ENCODE measurements around the gene PRDM16. TPM values are rescaled to one million over a fixed set of nuclear protein-coding genes. Genes with fewer than 3 reads are reported as not detected.
A peak's percentile ranks its signal among the peaks of the same experiment; 100 is the strongest.

PRDM16 gene
- total RNA-seq, 1 experiment from 2014 or later, result not detected

DNA sequence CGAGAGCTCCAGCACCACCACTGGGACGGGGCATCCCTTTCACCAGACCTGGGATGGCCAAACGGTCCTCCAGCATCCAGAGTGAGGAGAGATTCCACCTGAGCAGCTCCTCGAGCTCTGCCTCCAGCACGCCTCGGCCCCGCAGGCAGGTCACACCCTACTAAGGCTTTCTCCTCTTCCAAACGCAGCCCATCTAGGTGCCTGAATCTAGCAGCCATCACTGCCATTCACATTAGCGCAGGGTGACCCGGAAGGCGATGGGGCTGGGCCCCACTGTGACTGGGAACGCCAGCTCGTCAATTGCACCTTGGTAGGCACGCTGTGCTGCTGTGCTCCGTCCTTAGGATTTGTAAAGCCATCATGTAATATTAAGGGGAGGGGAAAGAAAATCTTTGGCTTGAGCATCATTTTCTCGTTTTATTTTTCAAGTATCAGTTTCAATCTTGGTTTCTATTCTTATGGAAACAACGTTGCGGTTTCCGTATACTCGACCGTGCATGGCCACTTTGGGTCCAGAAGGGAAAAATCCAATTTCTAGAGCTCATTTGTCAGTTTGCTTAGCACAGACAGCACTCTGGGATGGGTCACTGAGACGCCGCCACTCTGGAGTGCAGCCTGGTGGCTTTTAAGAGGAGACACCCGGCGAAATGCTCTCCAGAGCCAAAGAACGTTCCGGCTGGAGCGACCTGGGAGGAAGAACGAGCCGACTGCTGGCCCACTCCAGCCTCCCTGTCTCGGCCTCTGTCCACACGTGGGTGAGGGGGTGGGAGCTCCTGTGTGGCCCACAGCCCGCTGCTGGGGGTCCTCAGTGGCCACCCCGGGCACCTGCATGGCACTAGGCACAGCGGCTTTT is 173.6 kb downstream of the PRDM16 start:
- no peak for DNase-seq (ENCODE audit: low read depth)

DNA sequence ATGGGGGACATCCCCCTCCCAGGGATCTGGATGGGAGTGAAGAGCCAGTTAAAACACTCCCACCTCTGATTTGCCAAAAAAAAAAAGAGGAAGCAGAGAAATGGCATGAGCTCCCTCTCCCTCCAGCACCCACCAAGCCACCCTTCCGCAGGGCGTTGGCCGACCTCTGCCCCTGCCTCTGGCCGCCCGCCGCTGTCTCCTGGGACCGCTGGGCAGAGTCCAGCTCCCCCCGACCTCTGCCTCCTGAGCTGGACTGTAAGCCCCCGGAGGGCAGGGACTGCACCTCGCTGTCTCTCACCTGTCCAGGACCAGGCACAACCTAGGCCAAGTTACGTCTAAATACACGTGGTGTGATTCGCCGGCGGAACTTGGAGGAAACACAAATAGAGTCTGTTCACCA is 174.3 kb downstream of the PRDM16 start:
- no peak for DNase-seq (ENCODE audit: low read depth)

DNA sequence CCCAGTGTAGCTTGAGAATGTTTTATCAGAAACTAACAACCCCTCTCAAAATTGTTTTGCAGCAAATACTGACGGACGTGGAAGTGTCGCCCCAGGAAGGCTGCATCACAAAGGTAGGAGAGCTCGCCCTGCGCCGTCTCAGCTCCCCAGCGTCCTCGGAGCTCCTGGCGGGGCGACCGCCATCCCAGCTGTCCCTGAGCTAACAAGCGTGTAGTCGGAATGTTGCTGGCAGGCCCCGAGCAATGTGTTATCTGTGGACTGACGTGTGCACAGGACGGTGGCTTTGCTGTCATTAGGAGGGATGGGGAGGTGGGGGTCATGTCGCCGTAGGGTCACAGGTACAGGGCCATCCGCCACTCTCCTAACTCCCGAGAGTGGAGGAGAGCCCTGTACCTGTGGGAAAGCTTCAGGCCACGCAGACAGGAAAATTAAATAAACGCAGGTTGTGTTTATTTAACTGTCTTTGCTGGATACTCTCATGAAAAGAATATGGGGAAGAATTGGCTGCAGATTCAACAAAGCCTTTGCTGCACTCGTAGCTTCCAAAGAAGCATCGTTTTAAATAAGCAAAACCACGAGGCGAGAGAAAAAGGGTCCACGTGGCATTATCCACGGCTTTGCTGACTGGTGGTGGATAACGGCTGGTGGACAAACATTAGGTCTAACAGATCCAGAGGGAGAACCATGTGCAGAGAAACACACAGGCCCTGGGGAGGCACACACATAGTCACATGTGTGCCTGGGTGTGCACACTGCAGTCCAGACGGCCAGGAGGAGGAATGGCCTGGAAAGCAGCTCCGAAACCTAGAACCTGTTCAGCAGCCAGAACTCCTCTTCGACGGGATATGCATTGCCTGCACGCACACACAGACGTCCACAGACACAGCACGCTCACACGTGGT is 175.3 kb downstream of the PRDM16 start:
- DNase-seq (ENCODE audit: low read depth), result no peak

DNA sequence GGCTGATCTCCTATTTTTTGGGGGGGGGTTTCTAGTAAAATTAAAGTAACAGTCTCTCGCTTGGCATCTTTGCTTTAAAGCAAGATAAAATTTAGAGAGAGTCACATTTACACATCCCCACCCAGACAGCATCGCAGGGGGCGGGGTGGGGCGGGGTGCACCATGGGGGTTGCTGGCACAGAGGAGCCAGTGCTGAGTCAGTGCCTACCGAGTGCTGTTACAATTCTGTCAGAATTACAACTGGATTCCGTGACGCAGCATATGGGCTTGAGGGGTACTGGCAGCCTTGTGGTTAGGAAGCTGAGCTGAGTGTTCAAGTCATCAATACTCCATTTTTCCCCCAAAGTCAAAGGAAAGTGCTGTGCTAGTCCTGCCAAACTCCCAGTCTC is 175.9 kb downstream of the PRDM16 start:
- DNase-seq (ENCODE audit: low read depth), result peak; percentile 14

DNA sequence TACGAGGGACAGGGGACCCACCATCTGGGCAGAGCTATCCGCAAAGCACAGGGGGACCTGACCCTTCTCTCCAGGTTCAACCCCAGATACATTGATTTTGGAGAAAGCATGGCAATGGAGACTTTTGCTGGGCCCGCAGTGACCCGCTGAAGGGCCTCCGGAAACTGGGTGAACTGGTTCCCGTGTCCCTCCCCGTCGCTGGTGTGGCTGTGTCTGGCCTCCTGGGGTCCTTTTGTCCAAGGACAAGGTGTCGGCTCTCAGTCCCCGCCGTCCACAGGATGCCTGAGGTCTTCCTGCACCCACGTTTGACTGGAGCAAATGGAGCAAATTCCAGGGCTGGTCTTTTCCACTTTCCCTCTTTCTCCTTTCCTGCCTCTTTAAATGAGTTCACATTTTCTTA is 176.3 kb downstream of the PRDM16 start:
- DNase-seq (ENCODE audit: low read depth), result no peak

DNA sequence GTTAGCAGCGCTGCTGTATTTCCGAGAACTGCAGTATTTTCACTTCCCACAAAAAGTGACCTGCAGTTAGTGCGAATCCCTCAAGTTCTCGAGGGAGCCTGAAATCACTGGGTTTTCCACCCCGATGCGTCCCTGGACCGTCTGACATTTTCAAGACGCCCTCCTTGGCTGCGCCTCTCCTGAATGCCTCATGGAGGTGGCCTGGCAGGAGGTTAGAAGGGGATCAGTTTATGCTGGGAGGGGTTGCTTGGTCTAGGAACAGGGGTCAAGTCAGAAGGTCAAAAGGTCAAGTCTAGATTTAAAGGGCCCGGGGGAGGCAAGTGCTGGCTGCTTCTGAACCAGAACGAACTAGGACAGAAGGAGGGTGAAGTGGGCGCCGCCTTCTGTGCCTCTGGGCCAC is 176.8 kb downstream of the PRDM16 start:
- DNase-seq (ENCODE audit: low read depth), result no peak

DNA sequence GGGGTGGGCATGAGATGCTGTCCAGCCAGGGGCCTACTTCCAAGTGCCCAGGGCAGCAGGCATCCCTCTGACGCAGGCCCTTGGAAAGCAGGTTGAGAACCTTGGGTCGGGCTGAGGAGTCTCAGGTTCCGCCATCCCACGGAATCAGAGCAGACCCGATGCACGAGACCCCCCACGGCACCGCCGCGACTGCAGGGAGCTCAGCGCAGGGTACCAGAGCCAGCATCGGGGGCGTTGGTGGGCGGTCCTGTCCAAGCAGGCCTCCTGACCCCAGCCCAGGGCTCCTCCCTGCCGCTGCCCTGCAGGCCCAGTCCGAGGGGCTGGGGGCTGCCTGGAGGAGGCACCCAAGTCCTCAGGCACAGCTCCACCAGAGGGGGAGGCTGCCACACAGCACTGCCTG is 177.2 kb downstream of the PRDM16 start:
- DNase-seq (ENCODE audit: low read depth), result no peak

DNA sequence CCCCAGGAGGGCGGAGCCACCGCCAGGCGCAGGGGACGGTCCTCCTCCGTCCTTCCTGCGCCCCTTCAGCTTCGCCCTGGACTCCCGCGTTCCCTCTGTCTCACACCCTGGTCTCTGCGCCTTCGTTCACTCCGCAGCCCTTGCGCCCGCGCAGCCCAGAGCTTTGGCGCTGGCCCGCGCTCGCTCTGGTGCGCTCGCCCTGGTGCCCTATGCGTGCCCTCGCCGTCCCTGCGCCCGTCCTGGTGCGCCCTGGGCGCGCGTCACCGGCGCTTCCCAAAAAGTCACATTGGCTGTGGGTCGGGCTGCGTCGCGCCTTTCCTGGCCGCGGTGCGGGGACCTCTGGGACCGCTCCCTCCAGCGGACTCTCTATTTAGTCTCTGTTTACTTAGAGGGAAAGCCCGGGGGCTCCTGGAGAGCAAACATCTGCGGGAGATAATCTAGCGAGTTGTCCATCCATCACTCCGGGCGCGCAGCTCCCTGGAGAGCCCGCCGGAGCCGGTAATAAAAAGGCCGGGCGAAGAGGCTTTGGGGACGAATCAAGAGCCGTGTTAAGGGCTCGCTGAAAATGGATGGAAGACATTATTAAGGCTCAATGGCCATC is 178.6 kb downstream of the PRDM16 start:
- DNase-seq (ENCODE audit: low read depth), result no peak

DNA sequence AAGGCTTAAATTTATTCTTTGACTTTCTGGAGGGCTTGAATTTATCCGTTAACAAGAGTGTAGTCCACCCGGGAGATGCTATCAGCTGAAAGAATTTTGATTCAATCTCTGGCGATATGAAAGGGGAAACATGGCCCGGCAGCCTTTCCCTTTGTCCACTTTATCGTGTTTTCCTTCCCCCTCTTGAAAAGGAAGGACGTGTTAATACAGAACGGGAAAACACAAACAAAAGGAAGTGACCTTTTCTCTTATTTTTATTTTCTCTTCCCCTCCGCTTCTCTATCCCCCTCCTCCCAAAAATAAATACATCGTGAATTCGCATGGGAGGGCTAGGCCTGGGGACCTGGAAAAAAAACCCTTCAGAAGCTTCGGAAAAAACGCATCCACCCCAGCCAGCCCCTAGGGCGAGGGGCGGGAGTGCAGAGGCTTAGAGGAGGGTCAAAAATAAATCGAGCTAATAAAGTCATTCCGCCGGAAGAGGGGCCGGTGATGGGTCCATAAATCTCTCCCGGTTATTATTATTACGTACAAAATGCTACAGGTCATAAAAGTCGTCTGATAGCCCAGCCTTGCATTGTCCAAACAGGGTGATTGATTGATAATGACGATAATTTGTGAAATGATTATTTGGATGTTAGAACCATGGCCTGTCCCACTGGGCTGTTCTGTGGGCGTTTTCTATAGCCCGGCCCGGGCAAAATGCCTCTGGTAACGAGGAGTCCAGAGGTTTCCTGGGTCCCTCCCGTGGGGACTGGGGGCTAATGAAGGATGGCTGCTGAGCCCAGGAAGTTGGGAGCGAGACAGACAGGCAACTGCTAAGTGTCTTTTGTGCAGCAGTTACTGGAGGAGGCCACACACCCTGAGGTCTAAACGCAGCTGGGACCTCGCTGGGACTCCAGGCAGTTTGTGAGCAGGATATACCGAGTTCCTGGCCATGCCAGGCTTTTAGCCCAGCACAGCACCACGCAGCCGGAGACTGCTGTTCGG is 179.4 kb downstream of the PRDM16 start:
- DNase-seq (ENCODE audit: low read depth), result no peak

DNA sequence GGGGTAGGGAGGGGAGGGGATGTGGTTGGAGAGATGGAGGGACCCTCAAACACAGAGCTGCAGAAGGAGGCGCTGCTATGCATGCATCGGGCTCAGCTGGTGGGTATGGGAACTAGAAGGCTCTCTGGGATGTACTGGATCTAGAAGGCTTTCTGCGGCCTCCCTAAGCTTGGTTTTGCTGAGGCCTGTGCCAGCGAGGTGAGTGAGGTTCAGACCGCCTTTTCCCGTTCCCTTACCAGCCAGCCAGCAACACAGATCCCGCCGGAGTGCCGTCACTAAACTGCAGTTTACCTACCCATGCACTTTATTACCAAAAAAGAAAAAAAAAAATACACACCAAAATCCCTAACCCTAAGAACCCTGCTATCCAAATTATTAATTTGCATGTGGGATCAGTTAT is 180.2 kb downstream of the PRDM16 start:
- DNase-seq (ENCODE audit: low read depth), result no peak

DNA sequence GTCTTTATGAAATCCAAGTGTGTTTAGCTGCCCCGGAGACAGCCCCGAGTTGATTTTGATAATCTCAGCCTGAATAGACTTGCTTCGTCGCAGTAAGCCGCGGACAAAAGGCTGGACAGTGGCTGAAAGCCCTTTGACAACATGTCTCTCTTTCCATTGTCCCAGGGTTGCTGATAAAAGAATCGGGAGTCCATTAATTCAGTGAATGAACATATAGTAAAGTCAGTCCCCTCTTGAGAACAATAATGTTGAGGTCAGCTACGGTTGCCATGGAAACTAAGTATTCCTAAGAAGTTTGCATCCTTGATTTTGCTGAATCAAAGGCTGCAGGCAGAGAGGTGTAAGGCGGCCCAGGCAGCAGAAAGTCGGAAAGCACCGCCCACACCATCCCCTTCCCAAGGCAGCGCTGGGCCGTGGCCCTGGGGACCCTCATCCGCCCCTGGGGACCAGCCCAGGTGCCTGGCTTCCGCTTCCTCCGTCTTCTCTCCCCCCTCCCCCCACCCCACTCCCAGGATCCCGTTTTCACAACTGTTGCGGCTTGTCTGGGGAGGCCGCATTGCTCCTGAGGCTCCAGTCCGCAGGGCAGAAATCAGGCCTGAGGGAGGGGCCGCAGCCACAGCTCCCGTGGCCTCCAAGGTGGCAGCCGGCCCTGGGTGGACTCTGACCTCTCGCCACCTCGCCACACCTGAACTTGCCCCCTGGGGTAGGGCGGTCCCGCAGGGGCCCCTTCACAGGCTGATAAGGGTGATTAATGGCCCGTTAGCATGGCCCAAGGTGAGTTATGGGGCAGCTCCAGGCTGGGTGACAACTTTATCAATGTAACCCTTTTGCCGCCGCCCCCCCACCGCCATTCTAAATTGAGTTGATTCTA is 180.9 kb downstream of the PRDM16 start:
- no peak for DNase-seq (ENCODE audit: low read depth)

DNA sequence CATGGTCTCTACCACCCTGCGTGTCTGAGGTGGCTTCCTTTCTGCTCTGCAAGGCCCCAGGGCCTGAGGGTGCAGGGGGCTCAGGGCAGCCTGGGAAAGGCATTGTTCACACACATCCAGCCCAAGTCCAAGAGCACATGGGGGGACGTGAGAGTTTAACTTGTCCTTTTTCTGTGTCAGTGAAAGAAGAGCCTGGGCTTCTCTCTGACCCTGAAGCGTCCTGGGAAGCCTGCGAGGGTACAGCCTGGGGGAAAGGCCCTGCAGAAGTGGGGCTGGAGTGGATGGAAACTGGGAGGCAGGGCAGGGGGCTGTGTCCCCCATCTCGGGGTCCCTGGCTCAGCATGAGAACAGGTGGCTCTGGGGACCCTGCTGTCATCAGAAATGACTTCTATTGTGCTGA is 181.6 kb downstream of the PRDM16 start:
- DNase-seq (ENCODE audit: low read depth), result no peak

DNA sequence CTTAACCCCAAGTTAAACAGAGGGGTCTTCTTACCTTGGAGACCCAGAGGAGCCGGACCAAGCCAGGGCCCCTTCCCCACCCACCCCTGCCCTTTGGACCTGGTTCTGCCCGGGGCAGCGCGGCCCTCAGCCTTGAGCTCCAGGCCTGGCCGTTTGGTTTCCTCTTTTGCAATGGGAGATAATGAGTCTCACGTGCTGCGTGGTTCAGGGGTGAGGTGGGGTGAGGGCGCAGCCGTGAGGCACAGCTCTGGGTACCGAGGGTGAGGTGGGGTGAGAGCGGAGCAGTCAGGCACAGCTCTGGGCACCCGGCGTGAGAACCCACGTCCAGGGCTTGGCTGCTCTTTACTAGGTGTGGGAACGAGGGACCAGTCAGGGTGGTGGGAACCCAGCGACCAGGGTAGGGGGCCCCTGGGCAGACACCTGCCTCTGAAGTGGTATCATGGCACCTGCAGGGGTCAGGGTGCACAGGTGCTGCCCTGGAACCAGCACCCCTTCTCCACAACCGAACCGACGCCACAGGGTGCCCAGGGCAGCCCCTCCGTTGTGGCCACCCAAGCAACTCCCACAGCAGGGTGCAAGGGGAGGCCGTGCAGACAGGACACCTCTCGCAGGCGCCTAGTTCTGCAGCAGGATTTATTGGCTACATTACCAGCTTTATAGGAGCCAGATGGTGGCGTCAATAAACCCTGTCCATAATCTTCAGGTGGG is 182.2 kb downstream of the PRDM16 start:
- DNase-seq (ENCODE audit: low read depth), result no peak

DNA sequence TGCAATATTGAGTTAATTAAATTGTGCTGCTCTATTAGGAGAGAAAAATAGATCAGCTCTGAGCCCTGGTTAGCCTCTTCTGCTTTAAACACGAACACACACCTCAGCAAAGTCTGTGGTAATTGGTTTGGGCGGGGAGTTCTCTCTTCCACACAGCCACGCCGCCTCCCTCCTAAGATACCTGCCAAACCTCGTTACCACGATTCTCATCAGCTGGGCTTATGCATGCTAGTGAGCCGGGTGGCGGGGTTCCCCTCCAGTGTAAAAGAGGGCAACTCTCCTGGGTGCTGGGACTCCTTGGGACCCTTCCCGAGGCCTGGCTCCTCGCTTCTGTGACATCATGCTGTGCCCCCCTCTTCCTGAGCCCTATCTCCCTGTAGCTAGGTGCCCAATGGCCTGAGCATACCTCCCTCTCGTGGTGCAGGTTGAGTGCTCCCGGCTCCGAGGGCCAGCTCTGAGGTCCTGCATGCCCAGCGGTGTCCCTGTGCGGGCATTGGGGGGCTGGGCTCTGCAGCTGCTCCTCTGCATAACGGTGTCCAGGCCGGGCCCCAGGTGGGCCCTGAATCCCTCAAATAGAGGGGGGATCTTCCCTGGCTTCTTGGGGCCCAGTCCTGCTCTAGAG is 182.9 kb downstream of the PRDM16 start:
- no peak for DNase-seq (ENCODE audit: low read depth)

DNA sequence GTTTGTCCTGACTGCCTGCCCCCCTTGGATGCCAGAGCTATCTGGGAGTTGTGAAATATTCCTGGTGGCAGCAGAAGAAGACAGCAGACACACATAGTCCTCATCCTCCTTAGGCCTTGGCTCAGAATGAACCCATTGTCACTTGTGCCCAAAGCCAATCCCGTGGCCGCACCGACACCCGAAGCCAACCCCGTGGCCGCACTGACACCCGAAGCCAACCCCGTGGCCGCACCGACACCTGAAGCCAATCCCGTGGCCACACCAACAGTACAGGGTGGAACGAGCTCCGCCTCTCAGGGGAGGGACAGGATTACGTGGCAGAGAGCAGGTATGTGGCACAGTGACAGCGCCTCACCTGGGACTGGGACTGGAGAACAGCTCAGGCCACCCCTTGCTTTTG is 186.7 kb downstream of the PRDM16 start:
- no peak for DNase-seq (ENCODE audit: low read depth)

DNA sequence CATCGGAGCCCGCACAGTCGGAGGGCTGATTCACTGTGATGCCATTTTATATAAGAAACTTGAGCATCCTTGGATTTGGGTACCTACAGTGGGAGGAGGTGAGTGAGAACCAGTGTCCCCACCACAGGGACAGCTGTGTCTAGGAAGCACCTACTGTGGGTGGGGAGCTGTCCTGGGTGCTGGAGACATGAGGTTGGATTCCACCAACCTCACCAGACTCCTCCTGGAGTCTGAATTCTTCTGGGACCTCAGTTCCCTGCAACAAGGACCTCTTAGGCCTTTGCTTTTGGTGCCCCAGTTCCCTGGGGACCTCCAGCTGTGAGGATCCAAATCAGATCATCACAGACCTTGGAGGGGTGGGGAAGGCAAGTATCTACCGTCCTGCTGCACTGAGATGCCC is 188.8 kb downstream of the PRDM16 start:
- DNase-seq (ENCODE audit: low read depth), result no peak

DNA sequence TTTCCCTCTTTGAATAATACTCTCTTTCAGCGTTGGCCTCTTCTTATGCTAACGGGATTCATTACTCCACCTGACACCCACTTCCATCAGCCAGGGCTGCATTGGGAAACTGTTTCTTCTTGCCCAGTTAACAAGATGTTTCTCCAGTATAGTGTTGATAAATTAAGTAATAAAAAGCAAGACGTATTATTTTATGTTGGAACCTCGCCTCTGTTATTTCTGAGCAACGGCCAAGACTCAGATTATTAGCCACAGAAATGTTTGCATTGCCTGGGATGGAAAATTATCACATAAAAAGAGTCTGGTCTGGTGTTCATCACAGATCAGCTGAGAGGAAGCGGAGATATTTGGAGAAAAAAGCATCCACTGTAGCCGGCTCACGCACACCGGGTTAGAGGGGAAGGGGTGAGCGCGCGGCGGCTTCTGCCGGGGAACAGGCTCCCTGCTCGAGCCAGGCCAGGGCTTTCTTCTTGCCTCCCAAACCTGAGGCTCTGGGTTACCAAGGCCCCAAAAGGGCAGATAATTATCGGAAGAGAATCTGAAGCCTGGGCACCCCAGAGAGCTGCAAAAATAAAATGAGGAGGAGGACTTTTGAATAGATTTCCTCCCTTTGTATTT is 189.5 kb downstream of the PRDM16 start:
- no peak for DNase-seq (ENCODE audit: low read depth)

DNA sequence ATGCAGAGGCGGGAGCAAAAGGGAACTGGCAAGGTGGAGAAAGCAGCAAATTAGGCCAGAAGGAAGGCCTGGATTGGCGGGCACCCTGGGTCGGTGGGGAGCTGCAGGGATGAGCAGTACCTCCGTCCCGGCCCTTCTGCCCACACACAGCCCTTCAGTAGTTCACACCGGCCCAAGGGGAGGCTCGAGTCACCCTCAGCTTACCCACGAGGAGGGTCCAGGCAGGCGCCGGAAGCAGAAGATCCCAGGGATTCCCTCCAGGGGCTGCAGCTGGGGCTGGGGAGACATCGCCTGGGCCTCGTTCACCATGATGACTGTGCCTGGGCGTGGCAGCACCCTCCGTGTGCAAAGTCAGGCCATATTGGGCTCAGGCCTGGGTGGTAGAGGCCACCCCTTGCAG is 190.0 kb downstream of the PRDM16 start:
- DNase-seq (ENCODE audit: low read depth), result no peak

Data from RPMI7951 (cell line).